ENCODE results near the gene RLF. TPM values are rescaled to one million over a fixed set of nuclear protein-coding genes. Genes with fewer than 3 reads are reported as not detected.

RLF gene
- total and polyA plus RNA-seq, 10 of the 15 experiments (the other 5 are each of a cell fraction or from before 2014, with no cell fraction given) = 2.0 to 19.8 (median 8.7) TPM

DNA sequence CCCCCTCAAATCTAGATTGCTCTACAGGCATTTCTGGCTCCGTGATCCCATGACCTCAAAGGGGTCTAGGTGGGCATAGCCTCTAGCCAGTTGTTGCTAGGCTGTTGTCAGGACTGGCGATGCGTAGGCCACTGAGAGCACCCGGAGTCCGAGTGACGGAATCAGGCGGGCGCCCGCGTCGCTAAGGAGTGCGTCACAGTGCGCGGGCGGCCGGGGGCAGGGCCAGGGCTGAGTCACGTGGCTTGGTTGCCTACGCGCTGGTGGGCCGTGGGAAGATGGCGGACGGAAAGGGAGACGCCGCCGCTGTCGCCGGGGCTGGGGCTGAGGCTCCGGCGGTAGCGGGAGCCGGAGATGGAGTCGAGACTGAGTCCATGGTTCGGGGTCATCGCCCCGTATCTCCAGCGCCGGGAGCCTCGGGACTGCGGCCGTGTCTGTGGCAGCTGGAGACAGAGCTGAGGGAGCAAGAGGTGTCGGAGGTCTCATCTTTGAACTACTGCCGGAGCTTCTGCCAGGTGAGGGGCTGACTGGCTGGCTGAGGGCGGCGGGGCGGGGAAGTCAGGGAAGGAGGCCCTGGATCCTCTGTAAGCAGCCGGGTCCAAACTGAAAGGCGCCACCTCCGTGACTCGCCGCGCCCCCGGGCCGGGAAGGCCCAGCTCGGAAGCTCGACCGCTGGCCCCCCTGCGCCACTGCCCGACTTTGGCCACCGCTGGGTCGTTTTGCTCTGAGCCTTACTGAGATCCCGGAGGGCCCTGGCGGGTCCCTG is at the start of gene RLF (continued):
- TF ChIP-seq MYC (IDR thresholded peaks at IDR 0.05; ENCODE audit: insufficient read depth, insufficient read length, insufficient replicate concordance, low read length, severe bottlenecking) (no peak), RAD21 (IDR thresholded peaks at IDR 0.05; ENCODE audit: insufficient read depth, low read depth, low read length) (no peak), WRNIP1 (IDR thresholded peaks at IDR 0.05; ENCODE audit: borderline replicate concordance, low read depth, low read length) (no peak), CHD1 (IDR thresholded peaks at IDR 0.05; ENCODE audit: low read depth, low read length) (no peak), ZZZ3 (IDR thresholded peaks at IDR 0.05; ENCODE audit: control insufficient read depth, insufficient read length, low read depth) (no peak), EZH2 (IDR thresholded peaks at IDR 0.05; ENCODE audit: borderline replicate concordance, control insufficient read depth, low read depth, low read length) (no peak), ZNF207 (IDR thresholded peaks at IDR 0.05; ENCODE audit: borderline replicate concordance) (peak; percentile 86; the same call in 1 of the 2 replicates), MXI1 (IDR thresholded peaks at IDR 0.05; ENCODE audit: low read depth, low read length) (peak; percentile 78), MEF2A (IDR thresholded peaks at IDR 0.05; ENCODE audit: insufficient read depth, low read depth, low read length) (no peak), POU2F2 (IDR thresholded peaks at IDR 0.05; ENCODE audit: borderline replicate concordance, low read depth, low read length) (no peak; the same call in 2 of the 3 replicates), KDM1A (IDR thresholded peaks at IDR 0.05; ENCODE audit: borderline replicate concordance) (no peak), ZSCAN29 (IDR thresholded peaks at IDR 0.05) (no peak), STAT3 (IDR thresholded peaks at IDR 0.05; ENCODE audit: low read depth, low read length) (no peak), SMAD1 (IDR thresholded peaks at IDR 0.05; ENCODE audit: low read depth, partially characterized antibody) (no peak), POLR2AphosphoS2 (IDR thresholded peaks at IDR 0.05; ENCODE audit: low read depth, low read length) (peak; percentile 91), ESRRA (IDR thresholded peaks at IDR 0.05; ENCODE audit: low read length) (no peak)
- TF ChIP-seq, protein P1, sequence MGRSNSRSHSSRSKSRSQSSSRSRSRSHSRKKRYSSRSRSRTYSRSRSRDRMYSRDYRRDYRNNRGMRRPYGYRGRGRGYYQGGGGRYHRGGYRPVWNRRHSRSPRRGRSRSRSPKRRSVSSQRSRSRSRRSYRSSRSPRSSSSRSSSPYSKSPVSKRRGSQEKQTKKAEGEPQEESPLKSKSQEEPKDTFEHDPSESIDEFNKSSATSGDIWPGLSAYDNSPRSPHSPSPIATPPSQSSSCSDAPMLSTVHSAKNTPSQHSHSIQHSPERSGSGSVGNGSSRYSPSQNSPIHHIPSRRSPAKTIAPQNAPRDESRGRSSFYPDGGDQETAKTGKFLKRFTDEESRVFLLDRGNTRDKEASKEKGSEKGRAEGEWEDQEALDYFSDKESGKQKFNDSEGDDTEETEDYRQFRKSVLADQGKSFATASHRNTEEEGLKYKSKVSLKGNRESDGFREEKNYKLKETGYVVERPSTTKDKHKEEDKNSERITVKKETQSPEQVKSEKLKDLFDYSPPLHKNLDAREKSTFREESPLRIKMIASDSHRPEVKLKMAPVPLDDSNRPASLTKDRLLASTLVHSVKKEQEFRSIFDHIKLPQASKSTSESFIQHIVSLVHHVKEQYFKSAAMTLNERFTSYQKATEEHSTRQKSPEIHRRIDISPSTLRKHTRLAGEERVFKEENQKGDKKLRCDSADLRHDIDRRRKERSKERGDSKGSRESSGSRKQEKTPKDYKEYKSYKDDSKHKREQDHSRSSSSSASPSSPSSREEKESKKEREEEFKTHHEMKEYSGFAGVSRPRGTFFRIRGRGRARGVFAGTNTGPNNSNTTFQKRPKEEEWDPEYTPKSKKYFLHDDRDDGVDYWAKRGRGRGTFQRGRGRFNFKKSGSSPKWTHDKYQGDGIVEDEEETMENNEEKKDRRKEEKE (IDR thresholded peaks at IDR 0.05) = no peak
- TF ChIP-seq, protein P2, sequence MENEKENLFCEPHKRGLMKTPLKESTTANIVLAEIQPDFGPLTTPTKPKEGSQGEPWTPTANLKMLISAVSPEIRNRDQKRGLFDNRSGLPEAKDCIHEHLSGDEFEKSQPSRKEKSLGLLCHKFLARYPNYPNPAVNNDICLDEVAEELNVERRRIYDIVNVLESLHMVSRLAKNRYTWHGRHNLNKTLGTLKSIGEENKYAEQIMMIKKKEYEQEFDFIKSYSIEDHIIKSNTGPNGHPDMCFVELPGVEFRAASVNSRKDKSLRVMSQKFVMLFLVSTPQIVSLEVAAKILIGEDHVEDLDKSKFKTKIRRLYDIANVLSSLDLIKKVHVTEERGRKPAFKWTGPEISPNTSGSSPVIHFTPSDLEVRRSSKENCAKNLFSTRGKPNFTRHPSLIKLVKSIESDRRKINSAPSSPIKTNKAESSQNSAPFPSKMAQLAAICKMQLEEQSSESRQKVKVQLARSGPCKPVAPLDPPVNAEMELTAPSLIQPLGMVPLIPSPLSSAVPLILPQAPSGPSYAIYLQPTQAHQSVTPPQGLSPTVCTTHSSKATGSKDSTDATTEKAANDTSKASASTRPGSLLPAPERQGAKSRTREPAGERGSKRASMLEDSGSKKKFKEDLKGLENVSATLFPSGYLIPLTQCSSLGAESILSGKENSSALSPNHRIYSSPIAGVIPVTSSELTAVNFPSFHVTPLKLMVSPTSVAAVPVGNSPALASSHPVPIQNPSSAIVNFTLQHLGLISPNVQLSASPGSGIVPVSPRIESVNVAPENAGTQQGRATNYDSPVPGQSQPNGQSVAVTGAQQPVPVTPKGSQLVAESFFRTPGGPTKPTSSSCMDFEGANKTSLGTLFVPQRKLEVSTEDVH (IDR thresholded peaks at IDR 0.05; ENCODE audit: low read depth, partially characterized antibody) = peak; percentile 77
- TF ChIP-seq, protein P3, sequence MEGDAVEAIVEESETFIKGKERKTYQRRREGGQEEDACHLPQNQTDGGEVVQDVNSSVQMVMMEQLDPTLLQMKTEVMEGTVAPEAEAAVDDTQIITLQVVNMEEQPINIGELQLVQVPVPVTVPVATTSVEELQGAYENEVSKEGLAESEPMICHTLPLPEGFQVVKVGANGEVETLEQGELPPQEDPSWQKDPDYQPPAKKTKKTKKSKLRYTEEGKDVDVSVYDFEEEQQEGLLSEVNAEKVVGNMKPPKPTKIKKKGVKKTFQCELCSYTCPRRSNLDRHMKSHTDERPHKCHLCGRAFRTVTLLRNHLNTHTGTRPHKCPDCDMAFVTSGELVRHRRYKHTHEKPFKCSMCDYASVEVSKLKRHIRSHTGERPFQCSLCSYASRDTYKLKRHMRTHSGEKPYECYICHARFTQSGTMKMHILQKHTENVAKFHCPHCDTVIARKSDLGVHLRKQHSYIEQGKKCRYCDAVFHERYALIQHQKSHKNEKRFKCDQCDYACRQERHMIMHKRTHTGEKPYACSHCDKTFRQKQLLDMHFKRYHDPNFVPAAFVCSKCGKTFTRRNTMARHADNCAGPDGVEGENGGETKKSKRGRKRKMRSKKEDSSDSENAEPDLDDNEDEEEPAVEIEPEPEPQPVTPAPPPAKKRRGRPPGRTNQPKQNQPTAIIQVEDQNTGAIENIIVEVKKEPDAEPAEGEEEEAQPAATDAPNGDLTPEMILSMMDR (IDR thresholded peaks at IDR 0.05 in 2 of 3, conservative IDR thresholded peaks at IDR 0.05 in 1 of 3; ENCODE audit: control insufficient read depth in 2 of 3, extremely low read depth in 1 of 3, insufficient read depth in 1 of 3, low read depth in 3 of 3, low read length in 3 of 3) = no peak
- TF ChIP-seq, protein P4, sequence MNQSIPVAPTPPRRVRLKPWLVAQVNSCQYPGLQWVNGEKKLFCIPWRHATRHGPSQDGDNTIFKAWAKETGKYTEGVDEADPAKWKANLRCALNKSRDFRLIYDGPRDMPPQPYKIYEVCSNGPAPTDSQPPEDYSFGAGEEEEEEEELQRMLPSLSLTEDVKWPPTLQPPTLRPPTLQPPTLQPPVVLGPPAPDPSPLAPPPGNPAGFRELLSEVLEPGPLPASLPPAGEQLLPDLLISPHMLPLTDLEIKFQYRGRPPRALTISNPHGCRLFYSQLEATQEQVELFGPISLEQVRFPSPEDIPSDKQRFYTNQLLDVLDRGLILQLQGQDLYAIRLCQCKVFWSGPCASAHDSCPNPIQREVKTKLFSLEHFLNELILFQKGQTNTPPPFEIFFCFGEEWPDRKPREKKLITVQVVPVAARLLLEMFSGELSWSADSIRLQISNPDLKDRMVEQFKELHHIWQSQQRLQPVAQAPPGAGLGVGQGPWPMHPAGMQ (IDR thresholded peaks at IDR 0.05; ENCODE audit: borderline replicate concordance) = no peak

All from GM12878 (cell line).